Esophagus squamous epithelium (tissue), 5 donors: ENCODE data around the gene PLEKHA7. TPM values are rescaled to one million over a fixed set of nuclear protein-coding genes. Genes with fewer than 3 reads are reported as not detected.

ENCODE experiments used
- DNase-seq: peaks from one replicate; lab custom pipeline; 2025; lab: John Stamatoyannopoulos, UW
- H3K27ac ChIP-seq, 4 donors: fragments of 200-600 bp; sonication (generic); one replicate each; pipeline ENCODE4 v1.5.1; 2016 to 2019; ENCODE audit warnings: mild to moderate bottlenecking in 1 of 4
- H3K27me3 ChIP-seq, 4 donors: fragments of 200-600 bp; sonication (generic); 1 replicate in 3 of 4; 2 replicates in 1 of 4; pipeline versions ENCODE4 v1.5.1 to v1.6.0; 2017 to 2021; ENCODE audit warnings: antibody characterized with exemption in 1 of 4
- H3K36me3 ChIP-seq, 3 donors: fragments of 200-600 bp; sonication (generic); one replicate each; pipeline ENCODE4 v1.5.1; 2016 to 2019
- H3K4me1 ChIP-seq, 3 donors: fragments of 200-600 bp; sonication (generic); one replicate each; pipeline ENCODE4 v1.5.1; 2017 to 2019
- H3K4me3 ChIP-seq, 4 donors: fragments of 200-600 bp; sonication (generic); 1 replicate in 3 of 4; 2 replicates in 1 of 4; pipeline ENCODE4 v1.5.1; 2016 to 2019; ENCODE audit warnings: mild to moderate bottlenecking in 2 of 4, moderate library complexity in 1 of 4
- H3K9me3 ChIP-seq, 3 donors: fragments of 200-600 bp; sonication (generic); one replicate each; pipeline ENCODE4 v1.5.1; 2016 to 2019
- CTCF ChIP-seq, 6 experiments: fragments of 450-650 bp in 4 of 6; fragments of 200-600 bp in 2 of 6; sonication (generic) in 2 of 6; IDR thresholded peaks; one replicate each; pipeline ENCODE4 v1.5.1; 2016 to 2019; ENCODE audit warnings: antibody characterized with exemption in 6 of 6, mild to moderate bottlenecking in 4 of 6, moderate library complexity in 4 of 6
- POLR2A ChIP-seq, 4 donors: fragments of 450-650 bp; IDR thresholded peaks; one replicate each; pipeline ENCODE4 v1.6.1; 2017; ENCODE audit warnings: antibody characterized with exemption in 4 of 4, mild to moderate bottlenecking in 4 of 4, moderate library complexity in 3 of 4
- WGBS, 2 donors: methylation state at CpG; one replicate each; pipeline ENCODE4 v1.1.5; 2018; 5-methylcytosine and 5-hydroxymethylcytosine counted together
- intact Hi-C: fragments of 100-400 bp; cut with DNase I; formaldehyde crosslinking; loops from one replicate; pipeline ENCODE4 v1.15.0; 2022
- total RNA-seq, 4 donors: library from RNA; depleted of rRNA; stranded (reverse); fragments of >200 nt; gene quantifications; one replicate each; pipeline ENCODE4 v1.1.0, GENCODE V29; 2016
- donor health status: DM: yes; HTN: yes; CAD: no.

Gene PLEKHA7
- total RNA-seq, 4 donors from 2014 or later = 49.8 to 129 (median 59.3) TPM

- Histone ChIP-seq H3K27me3 (peaks cover 0 to 30% (median 0%) of the 10 kb centered on the region in 4 donors), H3K4me1 (peaks cover 0 to 49% (median 2%) of the 10 kb centered on the region in 3 donors), H3K36me3 (no peaks in the 10 kb centered on the region), H3K9me3 (no peaks in the 10 kb centered on the region), H3K4me3 (peak overlapping the region; percentile 64 to 91 (median 80)), H3K27ac (peak overlapping the region; percentile 85 to 90 (median 87))
- no peak for DNase-seq
- intact Hi-C loops = no loop called here
- TF ChIP-seq CTCF (IDR thresholded peaks at IDR 0.05) (no peak), POLR2A (IDR thresholded peaks at IDR 0.05) (no peak)
- WGBS, 2 donors = no CpG with 5 or more reads among the region's 85 CpGs
These were observed 480 bp downstream of the PLEKHA7 start for GRCh38 chr11:17013548-17014320.

- no peaks in the 10 kb centered on the region for H3K36me3 ChIP-seq
- peak overlapping the region; percentile 85 to 90 (median 87) for H3K27ac ChIP-seq
- H3K4me3 ChIP-seq = peak overlapping the region; percentile 64 to 91 (median 80)
- DNase-seq = no peak
- intact Hi-C loops = no loop called here
- TF ChIP-seq CTCF (IDR thresholded peaks at IDR 0.05) (no peak), POLR2A (IDR thresholded peaks at IDR 0.05) (peak in 2 of 4 donors; percentile 15 to 28)
- 27 to 29% methylated on average over 6 to 11 of the region's 38 CpGs for WGBS, 2 donors
- H3K4me1 ChIP-seq = peaks cover 0 to 56% (median 7%) of the 10 kb centered on the region in 3 donors
- H3K9me3 ChIP-seq = no peaks in the 10 kb centered on the region
- peaks cover 0 to 30% (median 0%) of the 10 kb centered on the region in 4 donors for H3K27me3 ChIP-seq
These were observed 1.3 kb downstream of the PLEKHA7 start for GRCh38 chr11:17012712-17013547.

- 87 to 88% methylated on average over 6 of the region's 6 CpGs for WGBS, 2 donors
- TF ChIP-seq CTCF (IDR thresholded peaks at IDR 0.05) = no peak
- no peak for TF ChIP-seq POLR2A (IDR thresholded peaks at IDR 0.05)
- Histone ChIP-seq H3K4me3 (peak overlapping the region in 2 of 4 donors; percentile 90 to 91), H3K36me3 (no peaks in the 10 kb centered on the region), H3K4me1 (peaks cover 0 to 59% (median 10%) of the 10 kb centered on the region in 3 donors), H3K9me3 (no peaks in the 10 kb centered on the region), H3K27ac (peak overlapping the region in 3 of 4 donors; percentile 86 to 90 (median 88)), H3K27me3 (peaks cover 0 to 30% (median 0%) of the 10 kb centered on the region in 4 donors)
- DNase-seq = no peak
- intact Hi-C loops = no loop called here
These were observed 2.0 kb downstream of the PLEKHA7 start for GRCh38 chr11:17012179-17012578.

GRCh38 chr11:17010851-17011420 is 3.3 kb downstream of the PLEKHA7 start:
- no peak overlapping the region for H3K4me3 ChIP-seq
- peaks cover 0 to 58% (median 10%) of the 10 kb centered on the region in 3 donors for H3K4me1 ChIP-seq
- TF ChIP-seq CTCF (IDR thresholded peaks at IDR 0.05) = no peak
- no peak for TF ChIP-seq POLR2A (IDR thresholded peaks at IDR 0.05)
- WGBS, 2 donors = 75 to 80% methylated on average over 7 of the region's 8 CpGs
- peaks cover 0 to 29% (median 0%) of the 10 kb centered on the region in 4 donors for H3K27me3 ChIP-seq
- no peaks in the 10 kb centered on the region for H3K36me3 ChIP-seq
- H3K9me3 ChIP-seq = no peaks in the 10 kb centered on the region
- intact Hi-C loops = no loop called here
- no peak for DNase-seq
- no peak overlapping the region for H3K27ac ChIP-seq
